Activated CD4-positive, alpha-beta T cell treated with anti-CD3 and anti-CD28 coated beads, Interleukin-2, amount 50 U/mL, for 24 hours (primary cell): Measurements from ENCODE around the gene ELSPBP1.
"Not testable (repeated sequence)": the region's sequence is repeated elsewhere in the genome, so short reads cannot be mapped to it uniquely, and the experiment has no call there.

ENCODE experiments used
- DNase-seq, 2 donors: peaks; one replicate each; pipeline ENCODE4 v3.0.0-alpha.2; 2020; ENCODE audit warnings: low read depth in 1 of 2, low spot score in 1 of 2

ELSPBP1 gene

DNA sequence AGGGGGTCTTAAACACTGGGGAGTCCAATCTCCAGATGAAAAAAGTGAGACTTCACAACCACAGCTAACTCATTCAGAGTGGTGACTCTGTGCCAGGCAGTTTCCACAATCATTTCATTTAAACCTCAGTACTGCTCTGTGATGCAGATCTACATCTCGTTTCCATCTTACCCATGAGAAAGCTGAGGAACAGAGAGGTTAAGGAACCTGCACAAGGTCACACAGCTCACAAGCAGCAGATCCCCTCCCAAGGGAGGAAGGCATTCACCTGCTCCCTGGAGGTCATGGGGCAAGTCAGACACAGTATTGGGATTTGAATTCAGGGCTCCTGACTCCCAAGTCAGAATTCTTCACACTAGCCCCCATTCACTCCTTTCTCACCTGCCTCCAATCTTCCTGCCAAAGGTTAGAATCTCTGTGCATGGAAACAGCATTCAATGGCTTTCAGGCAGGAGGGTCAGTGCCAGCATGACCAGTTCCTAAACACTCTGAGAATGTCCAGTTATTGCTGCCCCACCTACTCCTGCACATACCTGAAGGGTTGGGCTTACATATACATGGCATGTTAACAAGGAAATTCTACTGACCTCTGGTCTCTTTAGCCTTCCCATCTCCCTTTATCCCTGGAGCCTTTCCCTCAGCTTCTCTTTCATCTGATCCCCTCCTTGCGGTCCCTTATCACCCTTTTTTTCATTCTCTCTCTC is 47.6 kb downstream of the ELSPBP1 start:
- DNase-seq = no peak

DNA sequence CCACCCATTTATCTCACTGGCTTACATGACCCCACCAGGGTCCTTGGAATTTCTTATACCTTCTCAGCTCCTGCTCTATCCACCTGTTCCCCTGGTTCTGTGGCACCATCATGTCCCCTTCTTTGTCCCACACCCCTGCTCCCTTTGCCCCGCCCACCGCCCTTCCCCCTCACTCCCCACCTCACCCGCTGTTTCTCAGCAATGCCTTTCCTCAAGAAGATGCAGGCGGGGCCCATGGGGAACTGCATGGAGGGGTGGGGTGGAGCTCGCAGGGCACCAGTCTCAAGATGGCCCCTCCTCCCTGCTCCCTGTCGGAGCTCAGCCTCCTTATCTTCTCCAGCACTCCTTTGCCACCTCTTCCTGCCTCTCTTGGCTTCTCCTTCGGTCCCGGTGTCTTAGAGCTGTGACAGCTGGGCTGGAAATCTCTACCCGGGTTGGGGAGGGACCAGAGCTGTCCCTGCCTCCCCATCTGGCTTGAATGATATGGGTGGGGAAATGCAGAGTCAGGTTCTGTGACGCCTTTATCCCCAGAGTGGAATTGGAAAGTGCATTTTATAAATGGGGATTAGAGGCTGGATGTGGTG is 49.3 kb downstream of the ELSPBP1 start, which contains the start of gene CABP5:
Gene CABP5, minus strand, starts transcription at position 405 of the 584 bp plus-strand sequence. Its CDS starts 157 bp downstream, at position 248.
- DNase-seq = no peak

DNA sequence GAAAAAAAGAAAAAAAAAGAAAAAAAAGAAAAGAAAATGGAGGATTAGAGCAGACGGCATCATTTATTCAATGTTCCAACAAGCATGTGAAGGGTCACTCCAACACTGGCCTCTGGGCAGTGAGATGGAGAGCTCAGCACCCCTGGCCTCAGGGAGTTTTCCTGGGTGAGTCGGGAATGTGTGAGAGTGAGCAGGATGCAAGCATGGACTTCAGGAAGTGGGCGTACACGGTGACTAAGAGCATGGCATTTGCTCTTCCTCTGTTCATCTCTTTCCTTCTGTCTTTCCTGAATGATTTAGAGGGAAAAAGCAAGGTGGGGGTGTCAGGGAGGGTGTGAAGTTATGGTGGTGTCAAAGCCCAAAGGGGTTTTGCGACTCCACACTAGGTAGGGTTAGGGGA is 50.1 kb downstream of the ELSPBP1 start:
- DNase-seq = no peak

DNA sequence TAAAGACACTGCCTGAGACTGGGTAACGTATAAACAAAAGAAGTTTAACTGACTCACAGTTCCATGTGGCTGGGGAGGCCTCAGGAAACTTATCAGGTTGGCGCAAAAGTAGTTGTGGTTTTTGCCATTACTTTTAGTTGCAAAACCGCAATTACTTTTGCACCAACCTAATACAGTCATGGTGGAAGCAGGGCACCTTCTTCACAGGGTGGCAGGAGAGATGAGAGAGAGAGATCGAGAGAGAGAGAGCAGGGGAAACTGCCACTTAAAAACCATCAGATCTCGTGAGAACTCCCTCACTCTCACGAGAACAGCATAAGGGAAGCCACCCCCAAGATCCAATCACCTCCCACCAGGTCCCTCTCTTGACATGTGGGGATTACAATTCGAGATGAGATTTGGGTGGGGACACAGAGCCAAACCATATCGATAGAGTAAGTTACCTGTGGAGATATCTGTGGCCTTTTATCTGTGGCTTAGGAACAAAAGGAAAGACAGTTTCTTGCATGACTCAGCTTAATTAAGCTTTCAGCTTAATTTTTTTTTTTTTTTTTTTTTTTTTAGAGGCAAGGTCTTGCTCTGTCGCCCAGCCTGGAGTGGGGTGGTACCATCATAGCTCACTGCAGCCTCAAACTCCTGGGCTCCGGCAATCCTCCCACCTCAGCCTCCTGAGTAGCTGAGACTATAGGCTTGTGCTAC is 57.1 kb downstream of the ELSPBP1 start:
- no peak for DNase-seq

DNA sequence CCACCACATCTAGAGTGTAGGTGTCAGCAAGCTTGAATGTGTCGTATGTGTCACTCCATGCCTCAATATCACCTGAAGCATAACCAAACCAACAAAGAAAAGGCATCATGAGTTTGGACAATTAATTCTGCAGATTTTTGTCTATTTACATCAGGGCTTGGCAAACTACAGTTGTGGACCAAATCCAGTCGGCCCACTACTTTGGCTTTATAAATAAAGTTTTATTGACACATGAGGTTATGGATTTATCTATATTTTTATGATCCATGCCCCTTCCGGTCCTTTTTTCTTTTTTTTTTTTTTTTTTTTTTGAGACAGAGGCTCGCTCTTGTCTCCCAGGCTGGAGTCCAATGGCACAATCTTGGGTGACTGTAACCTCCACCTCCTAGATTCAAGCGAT is 58.6 kb downstream of the ELSPBP1 start:
- no peak for DNase-seq

DNA sequence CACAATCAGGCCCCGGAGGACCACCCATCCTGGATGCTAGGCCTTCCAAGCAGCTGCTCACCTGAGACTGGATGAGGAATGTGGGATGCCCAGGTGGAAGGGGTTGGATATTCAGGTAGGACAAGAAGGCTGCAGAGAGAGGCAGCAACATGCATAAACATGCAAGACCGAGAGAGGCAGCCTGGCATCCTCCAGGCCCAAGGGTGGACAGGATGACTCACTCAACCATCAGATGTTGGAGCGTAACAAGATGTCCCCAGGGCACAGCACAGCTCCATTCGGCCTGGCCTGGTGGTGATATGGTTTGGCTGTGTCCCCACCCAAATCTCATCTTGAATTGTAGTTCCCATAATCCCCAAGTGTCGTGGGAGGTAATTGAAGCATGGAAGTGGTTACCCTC is 59.4 kb downstream of the ELSPBP1 start:
- no peak for DNase-seq

DNA sequence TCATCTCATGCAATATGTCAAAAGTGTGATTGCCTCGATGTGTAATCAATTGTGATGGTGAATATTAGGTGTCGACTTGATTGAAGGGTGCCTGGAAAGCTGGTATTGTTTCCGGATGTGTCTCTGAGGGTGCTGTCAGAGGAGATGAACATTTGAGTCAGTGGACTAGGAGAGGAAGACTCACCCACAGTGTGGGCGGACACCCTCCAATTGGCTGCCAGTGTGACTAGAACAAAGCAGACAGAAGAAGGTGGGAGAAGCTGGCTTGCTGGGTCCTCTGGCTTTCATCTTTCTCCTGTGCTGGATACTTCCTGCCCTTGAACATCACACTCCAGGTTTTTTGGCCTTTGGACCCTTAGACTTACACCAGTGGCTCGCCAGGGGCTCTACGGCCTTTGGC is 64.9 kb downstream of the ELSPBP1 start:
- DNase-seq = no peak

DNA sequence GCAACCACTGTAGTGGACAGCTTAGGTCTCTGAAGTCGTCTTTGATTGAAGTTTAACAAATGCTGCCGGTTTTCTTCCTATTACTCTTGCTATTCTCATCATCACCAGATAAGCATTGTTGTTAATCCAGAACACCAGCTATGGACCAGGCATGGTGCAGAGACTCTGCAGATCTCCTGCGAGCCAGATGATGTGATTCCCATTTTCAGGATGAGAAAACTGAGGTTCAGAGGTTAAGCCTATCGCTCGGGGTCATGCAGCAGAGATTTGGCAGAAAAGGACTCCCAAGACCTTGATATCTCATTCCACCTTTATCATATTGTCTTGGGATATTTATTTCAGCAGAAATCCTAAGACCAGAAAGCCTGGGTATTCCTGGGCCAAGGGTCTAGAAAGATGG is 65.9 kb downstream of the ELSPBP1 start:
- no peak for DNase-seq

DNA sequence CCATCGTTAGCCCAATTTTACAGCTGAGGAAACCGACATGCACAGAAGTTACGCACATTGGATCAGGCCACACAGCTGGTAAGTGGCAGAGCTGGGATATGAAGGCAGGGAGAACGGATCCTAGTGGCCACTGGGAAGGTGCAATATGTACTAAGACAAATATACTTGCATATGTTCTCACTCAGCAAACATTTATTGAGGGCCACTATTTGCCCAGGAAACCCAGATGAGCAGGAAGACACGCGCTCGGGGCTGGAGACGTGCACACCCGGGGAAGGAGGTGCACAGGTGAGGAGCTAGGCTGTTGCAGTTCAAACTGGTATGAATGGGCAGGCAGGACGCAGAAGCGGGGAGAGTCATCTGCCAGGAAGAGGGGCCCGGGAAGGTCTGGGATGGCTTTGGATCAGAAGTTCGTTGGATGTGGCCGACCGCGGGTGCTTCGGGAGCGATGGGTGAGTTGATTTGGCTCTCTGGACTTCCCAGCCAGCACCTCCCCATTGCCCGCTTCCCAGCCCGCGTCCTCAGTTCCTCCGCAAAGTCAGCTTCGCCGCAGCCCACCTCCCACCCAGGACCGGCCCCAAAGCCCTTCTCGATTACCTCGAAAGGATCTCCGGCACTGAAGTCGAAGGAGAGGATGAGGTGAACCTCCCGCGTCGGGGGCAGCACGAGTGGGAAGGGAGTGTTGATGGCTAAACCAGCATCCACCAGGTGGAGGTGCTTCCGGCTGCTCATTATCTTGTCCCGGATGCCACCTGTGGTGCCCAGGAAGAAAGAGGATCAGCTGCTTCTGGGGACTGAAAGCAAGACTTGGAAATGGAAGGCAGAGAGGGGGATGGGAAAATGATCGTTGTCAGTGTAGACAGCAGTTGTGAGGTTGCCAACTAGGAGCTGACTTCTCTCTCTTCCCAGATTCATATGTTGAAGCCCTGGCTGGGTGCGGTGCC is 67.2 kb downstream of the ELSPBP1 start:
- no peak for DNase-seq

DNA sequence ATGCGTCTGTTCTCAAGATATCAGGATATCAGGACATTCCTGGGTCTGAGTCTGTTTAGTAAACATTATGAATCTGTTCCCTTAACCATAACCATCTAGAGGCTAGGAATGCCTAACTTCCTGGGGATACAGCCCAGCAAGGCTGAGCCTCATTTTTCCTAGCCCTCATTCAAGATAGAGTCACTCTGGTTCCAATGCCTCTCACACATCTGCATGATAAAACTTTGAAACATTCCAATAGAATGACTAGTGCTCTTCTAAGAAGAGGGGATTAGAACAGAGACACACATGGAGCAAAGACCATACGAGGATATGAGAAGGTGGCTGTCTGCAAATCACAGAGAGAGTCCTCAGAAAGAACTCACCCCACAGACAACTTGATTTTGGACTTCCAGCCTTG is 70.1 kb downstream of the ELSPBP1 start:
- no peak for DNase-seq

DNA sequence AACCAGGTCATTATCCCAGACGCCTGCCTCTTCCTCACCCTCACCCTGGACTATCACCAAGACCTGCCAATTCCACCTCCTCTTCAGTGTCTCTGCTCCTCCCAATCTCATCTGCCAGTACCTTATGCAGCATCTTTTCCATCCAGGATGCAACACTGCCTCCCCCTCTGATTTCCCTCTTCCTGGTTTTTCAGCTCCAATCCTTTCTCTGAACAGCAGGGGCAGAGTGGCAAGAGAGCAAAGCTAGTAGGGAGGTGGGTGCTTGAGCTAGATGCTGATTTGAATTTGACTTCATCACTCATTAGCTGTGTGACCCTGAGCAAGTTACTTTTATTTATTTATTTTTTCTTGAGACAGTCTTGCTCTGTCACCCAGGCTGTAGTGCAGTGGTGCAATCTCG is 75.0 kb downstream of the ELSPBP1 start:
- DNase-seq = no peak

DNA sequence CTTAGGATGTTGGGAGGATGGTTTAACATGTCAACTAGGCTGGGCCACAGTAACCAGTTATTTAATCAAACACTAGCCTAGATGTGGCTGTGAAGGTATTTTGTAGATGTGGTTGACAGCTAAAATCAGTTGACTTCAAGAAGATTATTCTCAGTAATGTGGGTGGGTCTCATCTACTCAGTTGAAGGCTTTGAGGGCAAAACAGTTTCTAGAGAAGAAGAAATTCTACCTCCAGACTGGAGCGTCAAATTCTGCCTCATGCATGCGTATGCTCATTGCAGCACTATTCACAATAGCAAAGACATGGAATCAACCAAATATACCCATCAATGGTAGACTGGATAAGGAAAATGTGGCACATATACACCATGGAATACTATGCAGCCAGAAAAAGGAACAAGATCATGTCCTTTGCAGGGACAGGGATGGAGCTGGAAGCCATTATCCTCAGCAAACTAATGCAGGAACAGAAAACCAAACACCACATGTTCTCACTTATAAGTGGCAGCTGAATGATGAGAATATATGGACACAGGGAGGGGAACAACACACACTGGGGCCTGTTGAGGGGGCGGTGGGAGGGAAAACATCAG is 75.8 kb downstream of the ELSPBP1 start:
- not testable (repeated sequence) for DNase-seq
